SKM-1 treated with dmso at 0.1 percent for 144 hours (cell line): Measurements from ENCODE around the gene THOC1.

Experiments used
- DNase-seq: peaks from one replicate; lab custom pipeline; 2025; ENCODE audit not compliant: unreplicated experiment; lab: John Stamatoyannopoulos, UW

THOC1 gene

GRCh38 chr18:215448-216010 lies 52.3 kb downstream of the THOC1 start:
- DNase-seq, result no peak

GRCh38 chr18:213966-214365 lies 53.9 kb downstream of the THOC1 start:
- DNase-seq, result no peak

GRCh38 chr18:213505-213904 lies 54.3 kb downstream of the THOC1 start:
- DNase-seq, result no peak

GRCh38 chr18:212780-213179 lies 55.1 kb downstream of the THOC1 start:
- no peak for DNase-seq

GRCh38 chr18:211582-211981 lies 56.3 kb downstream of the THOC1 start:
- DNase-seq, result no peak

- DNase-seq, result no peak
These were observed 57.1 kb downstream of the THOC1 start for GRCh38 chr18:210733-211132.

GRCh38 chr18:210075-210474 lies 57.8 kb downstream of the THOC1 start:
- DNase-seq, result no peak

- no peak for DNase-seq
These were observed 68.1 kb downstream of the THOC1 start for GRCh38 chr18:199768-200167.

GRCh38 chr18:199214-199613 lies 68.6 kb downstream of the THOC1 start:
- DNase-seq, result no peak

- DNase-seq, result no peak
These were observed 72.2 kb downstream of the THOC1 start for GRCh38 chr18:195651-196050.

GRCh38 chr18:192801-193200 lies 75.0 kb downstream of the THOC1 start:
- DNase-seq, result no peak

GRCh38 chr18:191725-192124 lies 76.1 kb downstream of the THOC1 start:
- no peak for DNase-seq

GRCh38 chr18:189254-189653 lies 78.6 kb downstream of the THOC1 start:
- DNase-seq, result no peak

GRCh38 chr18:183769-184168 lies 84.1 kb downstream of the THOC1 start:
- no peak for DNase-seq

GRCh38 chr18:181711-182110 lies 86.1 kb downstream of the THOC1 start:
- no peak for DNase-seq

GRCh38 chr18:179499-179898 lies 88.3 kb downstream of the THOC1 start:
- DNase-seq, result no peak

- DNase-seq, result no peak
These were observed 95.5 kb downstream of the THOC1 start for GRCh38 chr18:172361-172760.
